ENCODE results near the gene LY6G5C.
A peak's percentile ranks its signal among the peaks of the same experiment; 100 is the strongest.

The LY6G5C gene

DNA sequence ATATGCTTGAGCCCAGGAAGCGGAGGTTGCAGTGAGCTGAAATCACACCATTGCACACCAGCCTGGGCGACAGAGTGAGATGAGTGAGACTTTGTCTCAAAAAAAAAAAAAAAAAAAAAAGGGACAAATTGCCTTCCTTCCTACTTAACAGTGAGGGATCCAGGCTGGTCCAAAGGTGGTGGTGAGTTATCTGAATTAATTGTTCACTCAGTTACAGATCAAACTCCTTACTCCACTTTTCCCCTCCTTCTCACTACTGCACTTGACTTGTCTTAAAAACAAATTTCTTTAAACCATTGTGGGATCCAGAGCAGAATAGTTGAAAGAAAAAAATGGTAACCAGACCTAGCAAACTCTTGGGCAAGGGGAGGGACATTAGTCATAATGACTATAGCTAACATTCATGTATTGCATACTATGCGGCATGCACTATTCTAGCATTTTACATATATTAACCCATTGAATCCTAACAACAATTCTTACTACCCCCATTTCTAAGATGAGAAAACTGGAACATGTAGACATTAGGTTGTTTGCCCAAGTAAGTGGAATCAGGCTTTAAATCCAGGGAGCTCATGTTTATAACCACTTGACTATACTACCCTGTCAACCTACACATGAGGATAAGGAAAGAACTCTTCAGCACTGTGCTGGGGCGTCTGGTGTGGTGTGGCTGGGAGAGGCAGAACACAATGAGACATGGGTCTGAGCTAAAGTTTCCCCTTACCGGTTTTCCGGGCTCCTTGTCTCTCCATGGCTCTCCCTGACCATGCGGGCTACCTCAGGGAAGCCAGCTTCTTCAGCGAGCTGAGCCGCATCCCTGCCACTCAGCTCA, 17.5 kb downstream of the LY6G5C start:
- no peak for DNase-seq (ENCODE audit: low read depth in 1 of 2, low spot score in 1 of 2)

- no peak for DNase-seq (ENCODE audit: low read depth in 1 of 2, low spot score in 1 of 2)
These were observed 18.6 kb downstream of the LY6G5C start for GRCh38 chr6:31662124-31662723.

DNA sequence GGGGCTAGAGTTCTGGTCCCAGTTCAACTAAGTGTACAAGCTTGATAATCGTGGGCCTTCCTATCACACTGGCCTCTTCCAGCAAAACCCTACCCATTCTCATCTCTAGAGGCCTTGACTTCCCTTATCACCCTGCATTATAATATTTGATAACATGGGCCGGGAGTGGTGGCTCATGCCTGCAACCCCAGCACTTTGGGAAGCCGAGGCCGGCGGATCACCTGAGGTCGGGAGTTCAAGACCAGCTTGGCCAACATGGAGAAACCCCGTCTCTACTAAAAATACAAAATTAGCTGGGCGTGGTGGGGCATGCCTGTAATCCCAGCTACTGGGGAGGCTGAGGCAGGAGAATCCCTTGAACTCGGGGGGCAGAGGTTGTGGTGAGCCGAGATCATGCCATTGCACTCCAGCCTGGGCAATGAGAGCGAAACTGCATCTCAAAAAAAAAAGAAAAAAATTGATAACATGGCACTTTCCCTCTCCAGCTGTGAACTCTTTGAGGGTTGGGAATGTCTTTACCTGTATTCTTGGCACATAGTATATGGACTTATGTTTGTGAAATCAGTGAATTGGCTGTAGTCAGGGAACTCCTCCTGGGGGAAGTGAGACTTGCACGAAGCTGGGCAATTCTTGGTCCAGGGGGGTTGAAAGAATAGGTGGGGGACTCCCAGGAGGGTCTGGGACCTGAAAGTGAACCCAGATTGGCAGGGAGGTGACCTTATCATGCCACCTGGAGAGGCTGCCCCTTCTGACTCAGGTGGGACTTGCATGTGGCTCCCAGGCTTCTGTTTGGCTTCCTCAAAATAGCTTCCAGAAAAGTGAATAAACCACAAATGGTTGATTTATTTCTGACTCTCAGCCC, 19.4 kb downstream of the LY6G5C start:
- no peak for DNase-seq (ENCODE audit: low read depth in 1 of 2, low spot score in 1 of 2)

GRCh38 chr6:31660381-31661261, 20.2 kb downstream of the LY6G5C start, which contains the start of gene C6orf47:
Gene C6orf47, minus strand, starts transcription at chr6:31660778. Its CDS starts 831 bp downstream, at chr6:31659947.
- DNase-seq (ENCODE audit: low read depth in 1 of 2, low spot score in 1 of 2), result peak; percentile 51 to 61

DNA sequence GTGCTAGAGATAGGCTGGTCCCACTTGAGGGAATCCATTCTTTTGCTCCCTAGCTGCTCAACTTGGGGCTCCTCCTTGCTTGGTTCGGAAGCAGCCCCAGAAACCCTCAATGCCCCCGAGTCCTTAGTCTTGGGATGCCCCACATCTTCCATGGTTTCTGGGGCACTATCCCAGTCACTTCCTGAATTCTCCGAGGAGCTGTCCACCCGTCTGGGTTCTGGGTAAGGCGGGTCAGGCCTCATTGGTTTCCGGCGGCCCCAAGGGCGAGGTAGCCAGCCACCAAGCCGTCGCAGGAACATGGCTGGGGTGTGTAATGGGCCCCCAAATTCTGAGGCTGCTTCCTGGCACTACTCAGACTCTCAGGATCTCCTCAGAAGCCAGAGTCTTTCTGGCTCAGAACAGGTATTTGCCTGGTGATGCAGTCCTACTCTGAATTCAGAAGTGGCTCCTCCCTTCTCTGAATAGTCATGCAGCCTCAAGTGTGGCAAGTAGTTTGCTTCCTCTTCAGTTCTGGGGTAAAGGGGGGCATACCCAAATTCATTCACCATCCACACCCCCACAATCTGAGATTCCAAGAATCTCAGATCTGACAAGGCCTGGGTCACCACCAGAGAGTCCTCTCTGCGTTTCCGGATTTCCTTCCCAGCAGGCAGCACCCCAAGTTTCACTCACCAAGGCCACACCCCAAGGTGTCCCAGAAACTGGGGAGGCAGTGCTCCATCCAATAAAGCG, 21.1 kb downstream of the LY6G5C start:
- no peak for DNase-seq (ENCODE audit: low read depth in 1 of 2, low spot score in 1 of 2)

GRCh38 chr6:31658983-31659648, 21.8 kb downstream of the LY6G5C start:
- no peak for DNase-seq (ENCODE audit: low read depth in 1 of 2, low spot score in 1 of 2)

DNA sequence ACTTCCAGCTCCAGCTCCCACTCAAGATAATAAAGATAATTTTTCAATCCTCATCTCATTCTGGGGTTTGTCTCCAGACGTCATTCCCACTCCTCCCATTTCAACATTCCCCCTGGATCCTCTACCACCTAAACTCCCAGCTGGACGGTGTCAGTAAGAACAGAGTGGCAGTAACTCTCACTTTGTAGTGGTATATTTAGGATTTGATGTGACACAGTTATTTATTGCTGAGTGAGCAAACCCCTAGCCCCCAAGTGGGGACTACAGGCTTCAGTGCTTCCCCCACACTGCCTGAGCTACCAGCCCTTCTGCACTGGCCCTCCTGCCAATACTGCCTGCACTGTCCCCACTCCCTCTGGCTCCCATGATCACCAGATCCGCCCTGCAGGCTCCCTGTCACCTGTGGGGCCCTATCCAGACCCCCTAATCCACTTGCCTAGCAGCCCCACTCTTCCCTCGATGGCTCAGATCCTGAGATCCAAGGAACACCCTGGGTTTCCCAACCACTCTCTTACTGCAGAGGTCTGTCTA, 22.6 kb downstream of the LY6G5C start:
- DNase-seq (ENCODE audit: low read depth in 1 of 2, low spot score in 1 of 2), result no peak

DNA sequence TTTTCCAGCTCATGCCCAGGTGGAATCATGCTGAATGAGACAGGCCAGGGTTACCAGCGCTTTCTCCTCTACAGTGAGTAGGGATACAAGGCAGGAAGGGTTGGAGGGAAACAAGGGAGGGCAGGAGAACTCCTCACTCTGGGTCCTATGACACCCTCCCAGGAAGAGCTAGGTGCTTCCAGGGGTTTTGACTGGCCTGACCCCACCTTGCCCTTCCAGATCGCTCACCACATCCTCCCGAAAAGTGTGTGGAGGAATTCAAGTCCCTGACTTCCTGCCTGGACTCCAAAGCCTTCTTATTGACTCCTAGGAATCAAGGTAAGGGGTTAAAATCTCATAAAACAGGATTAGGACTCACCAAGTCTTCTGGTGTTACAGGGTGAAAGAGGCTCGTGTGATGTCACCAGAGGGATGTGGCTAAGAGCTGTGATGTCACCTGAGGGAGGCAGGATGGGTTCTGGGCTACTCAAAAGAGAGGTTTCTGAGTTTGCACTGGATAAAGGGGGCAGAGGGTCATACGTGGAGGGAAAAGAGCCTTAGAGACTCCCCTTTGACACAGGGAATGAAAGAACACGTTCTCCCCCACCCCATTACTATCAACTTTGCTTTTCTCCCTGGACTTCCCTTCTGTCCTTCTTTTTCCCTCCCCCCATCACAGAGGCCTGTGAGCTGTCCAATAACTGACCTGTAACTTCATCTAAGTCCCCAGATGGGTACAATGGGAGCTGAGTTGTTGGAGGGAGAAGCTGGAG, 23.3 kb downstream of the LY6G5C start:
- DNase-seq (ENCODE audit: low read depth in 1 of 2, low spot score in 1 of 2), result no peak

GRCh38 chr6:31655349-31656237, 25.3 kb downstream of the LY6G5C start, which contains the start of gene APOM:
Gene APOM, plus strand, starts transcription at chr6:31655894. Its CDS starts 73 bp downstream, at chr6:31655967.
- no peak for DNase-seq (ENCODE audit: low read depth in 1 of 2, low spot score in 1 of 2)

GRCh38 chr6:31654574-31655348, 26.1 kb downstream of the LY6G5C start:
- no peak for DNase-seq (ENCODE audit: low read depth in 1 of 2, low spot score in 1 of 2)

GRCh38 chr6:31652925-31653724, 27.7 kb downstream of the LY6G5C start:
- DNase-seq (ENCODE audit: low read depth in 1 of 2, low spot score in 1 of 2), result peak in 1 of 2 donors; percentile 73

DNA sequence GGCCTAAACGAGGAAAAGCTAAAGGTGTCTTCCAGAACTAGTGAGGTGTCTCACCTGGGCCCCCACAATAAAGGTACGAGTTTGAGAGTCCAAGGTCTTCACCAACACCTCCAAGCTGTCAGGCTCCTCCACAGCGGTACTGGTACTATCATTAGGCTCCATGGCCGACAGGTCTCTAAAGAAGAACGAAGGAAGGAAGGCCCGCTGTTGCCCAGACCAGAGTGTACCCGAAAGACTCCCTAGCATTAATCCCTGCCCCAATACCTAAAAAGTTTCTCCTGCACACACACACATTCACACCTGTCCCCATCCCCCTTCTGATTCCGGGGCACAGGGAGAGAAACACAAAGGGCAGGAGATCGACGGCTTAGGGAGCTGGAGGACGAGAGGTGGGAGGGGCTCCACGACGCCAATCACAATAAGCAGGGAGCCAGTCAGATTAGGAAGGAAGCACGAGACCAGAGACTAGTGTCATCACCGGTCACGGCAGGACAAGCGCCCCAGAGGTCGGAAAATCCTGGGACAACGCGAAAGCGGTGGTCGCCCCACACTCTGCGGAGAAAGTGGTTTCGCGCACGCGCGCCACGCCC, 29.2 kb downstream of the LY6G5C start:
- no peak for DNase-seq (ENCODE audit: low read depth in 1 of 2, low spot score in 1 of 2)

GRCh38 chr6:31645325-31645724, 35.5 kb downstream of the LY6G5C start:
- no peak for DNase-seq (ENCODE audit: low read depth in 1 of 2, low spot score in 1 of 2)

- DNase-seq (ENCODE audit: low read depth in 1 of 2, low spot score in 1 of 2), result no peak
These were observed 36.9 kb downstream of the LY6G5C start for GRCh38 chr6:31643818-31644454.

All from activated T-helper 1 cell treated with anti-CD3 and anti-CD28 coated beads, Interleukin-2, amount 50 U/mL, for 16 hours (primary cell).